PC-3 (cell line): ENCODE measurements around the gene GIPC1.

Experiments
- CTCF ChIP-seq: fragments of 300-600 bp; sonication (generic); conservative IDR thresholded peaks from 2 replicates; pipeline ENCODE4 v1.5.1; 2017; ENCODE audit warnings: antibody characterized with exemption, low read depth, mild to moderate bottlenecking, low read length
- EZH2 ChIP-seq: fragments of 300-600 bp; sonication (generic); IDR thresholded peaks from one replicate; pipeline ENCODE4 v1.6.1; 2017; ENCODE audit warnings: antibody characterized with exemption, mild to moderate bottlenecking, low read length; ENCODE audit not compliant: unreplicated experiment
- EZH2phosphoT487 ChIP-seq: fragments of 300-600 bp; sonication (generic); IDR thresholded peaks from 2 replicates; pipeline ENCODE4 v1.6.1; 2018; ENCODE audit warnings: mild to moderate bottlenecking, antibody characterized with exemption, low read length, borderline replicate concordance

GRCh38 chr19:14517840-14518505 lies 22.0 kb upstream of the GIPC1 start, which contains the start of gene DNAJB1:
- TF ChIP-seq EZH2 (no peak), CTCF (no peak), EZH2phosphoT487 (no peak)
